ENCODE measurements around the gene LRRN4CL.
"Not testable (repeated sequence)": the region's sequence is repeated elsewhere in the genome, so short reads cannot be mapped to it uniquely, and the experiment has no call there.

The LRRN4CL gene

DNA sequence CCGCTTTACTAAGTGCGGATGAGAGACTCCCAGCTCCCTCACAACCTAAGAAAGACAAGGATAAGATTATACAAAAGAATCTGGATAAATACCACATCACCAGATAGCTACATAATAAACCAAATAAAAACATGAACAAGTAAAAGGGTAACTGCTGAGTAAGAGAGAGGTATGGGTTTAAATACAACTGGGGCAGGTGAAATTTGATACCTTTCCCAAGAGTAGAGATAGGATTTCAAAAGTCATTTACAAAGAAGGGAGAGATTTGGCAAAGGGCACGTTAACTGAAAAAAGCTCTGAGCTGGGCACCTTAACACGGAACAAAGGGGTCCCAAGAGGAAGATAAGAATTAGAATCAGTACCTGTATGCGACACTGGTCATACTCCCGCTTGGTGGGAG is 12.2 kb downstream of the LRRN4CL start:
- in situ Hi-C loops (cut with MboI; ENCODE audit: low sequenced_read_pairs), result no loop called here

GRCh38 chr11:62676698-62677097 is 12.6 kb downstream of the LRRN4CL start:
- in situ Hi-C loops (cut with MboI; ENCODE audit: low sequenced_read_pairs), result no loop called here

GRCh38 chr11:62675415-62675814 is 13.9 kb downstream of the LRRN4CL start:
- in situ Hi-C loops (cut with MboI; ENCODE audit: low sequenced_read_pairs), result not testable (repeated sequence)

DNA sequence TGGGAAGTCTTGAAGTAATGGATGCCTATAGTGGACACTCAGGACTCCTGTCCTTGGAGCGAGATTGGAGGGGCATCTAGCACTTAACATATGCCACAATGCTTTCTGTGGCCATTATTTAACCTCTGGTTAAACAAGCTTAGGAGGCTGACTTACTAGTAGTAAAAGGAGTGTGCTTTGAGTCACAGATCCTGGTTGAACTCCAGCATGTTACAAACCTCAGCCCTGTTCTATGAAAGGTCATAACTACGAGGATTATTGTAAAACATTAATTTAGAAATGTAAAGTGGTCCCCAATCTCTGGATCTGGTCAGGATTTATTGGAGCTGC is 16.2 kb downstream of the LRRN4CL start:
- in situ Hi-C loops (cut with MboI; ENCODE audit: low sequenced_read_pairs), result no loop called here

- in situ Hi-C loops (cut with MboI; ENCODE audit: low sequenced_read_pairs), result no loop called here
These were observed 17.5 kb downstream of the LRRN4CL start, which contains the start of the genes LBHD1 and UQCC3 for GRCh38 chr11:62671608-62672389. Gene LBHD1 (minus strand): TSS chr11:62672267. CDS start chr11:62670031, 2,236 bp downstream. Gene UQCC3 (plus strand): TSS chr11:62671673. CDS start chr11:62671746, 73 bp downstream.

GRCh38 chr11:62671236-62671607 is 18.1 kb downstream of the LRRN4CL start:
- in situ Hi-C loops (cut with MboI; ENCODE audit: low sequenced_read_pairs), result no loop called here

GRCh38 chr11:62669420-62670161 is 19.7 kb downstream of the LRRN4CL start:
- in situ Hi-C loops (cut with MboI; ENCODE audit: low sequenced_read_pairs), result no loop called here

DNA sequence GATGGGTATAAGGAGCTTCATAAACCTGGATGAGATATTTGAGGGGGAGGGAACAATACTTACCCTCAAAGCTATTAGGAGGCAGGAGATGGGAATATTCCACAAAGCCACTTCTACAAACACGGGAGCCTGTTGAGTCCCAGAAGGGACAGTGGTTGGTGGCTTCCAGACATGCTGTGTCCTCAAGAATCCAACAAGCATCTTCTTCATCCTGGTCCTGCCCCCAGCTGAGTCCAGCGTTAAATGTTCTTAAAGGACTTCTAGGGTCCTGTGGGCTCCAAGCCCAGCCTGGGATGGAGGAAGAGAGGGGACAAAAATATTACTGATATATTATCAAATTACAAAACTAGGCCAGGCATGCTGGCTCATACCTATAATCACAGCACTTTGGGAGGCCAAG is 21.9 kb downstream of the LRRN4CL start:
- in situ Hi-C loops (cut with MboI; ENCODE audit: low sequenced_read_pairs), result no loop called here

GRCh38 chr11:62666259-62666926 is 22.9 kb downstream of the LRRN4CL start:
- in situ Hi-C loops (cut with MboI; ENCODE audit: low sequenced_read_pairs), result no loop called here

- in situ Hi-C loops (cut with MboI; ENCODE audit: low sequenced_read_pairs), result no loop called here
These were observed 23.6 kb downstream of the LRRN4CL start for GRCh38 chr11:62665599-62666258.

GRCh38 chr11:62665075-62665598 is 24.2 kb downstream of the LRRN4CL start, which contains the start of the genes C11orf98 and CSKMT:
Gene C11orf98 (minus strand): TSS chr11:62665210. CDS start chr11:62665169, 41 bp downstream.
Gene CSKMT (plus strand): TSS chr11:62665312. CDS start chr11:62665880, 568 bp downstream.
- in situ Hi-C loops (cut with MboI; ENCODE audit: low sequenced_read_pairs), result no loop called here

GRCh38 chr11:62664405-62665074 is 24.8 kb downstream of the LRRN4CL start:
- in situ Hi-C loops (cut with MboI; ENCODE audit: low sequenced_read_pairs), result no loop called here

- in situ Hi-C loops (cut with MboI; ENCODE audit: low sequenced_read_pairs), result no loop called here
These were observed 32.4 kb downstream of the LRRN4CL start for GRCh38 chr11:62656796-62657429.

DNA sequence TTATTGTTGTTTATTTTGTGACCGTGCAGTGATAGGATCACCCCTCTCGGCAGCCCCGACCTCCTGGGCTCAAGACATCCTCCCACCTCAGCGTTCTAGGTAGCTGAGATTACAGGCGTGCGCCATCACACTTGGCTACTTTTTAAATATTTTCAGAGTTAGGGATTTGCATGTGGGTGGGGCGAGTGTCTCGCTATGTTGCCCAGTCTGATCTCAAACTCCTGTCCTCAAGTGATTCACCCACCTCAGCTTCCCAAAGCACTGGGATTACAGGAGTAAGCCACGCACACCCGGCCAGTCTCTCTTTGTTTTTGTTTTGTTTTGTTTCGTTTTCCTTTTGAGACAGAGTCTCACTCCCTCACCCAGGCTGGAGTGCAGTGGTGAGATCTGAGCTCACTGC is 35.0 kb downstream of the LRRN4CL start:
- in situ Hi-C loops (cut with MboI; ENCODE audit: low sequenced_read_pairs), result no loop called here

GRCh38 chr11:62652161-62653006 is 36.9 kb downstream of the LRRN4CL start:
- in situ Hi-C loops (cut with MboI; ENCODE audit: low sequenced_read_pairs), result no loop called here

- in situ Hi-C loops (cut with MboI; ENCODE audit: low sequenced_read_pairs), result not testable (repeated sequence)
These were observed 39.0 kb downstream of the LRRN4CL start for GRCh38 chr11:62650283-62650682.

DNA sequence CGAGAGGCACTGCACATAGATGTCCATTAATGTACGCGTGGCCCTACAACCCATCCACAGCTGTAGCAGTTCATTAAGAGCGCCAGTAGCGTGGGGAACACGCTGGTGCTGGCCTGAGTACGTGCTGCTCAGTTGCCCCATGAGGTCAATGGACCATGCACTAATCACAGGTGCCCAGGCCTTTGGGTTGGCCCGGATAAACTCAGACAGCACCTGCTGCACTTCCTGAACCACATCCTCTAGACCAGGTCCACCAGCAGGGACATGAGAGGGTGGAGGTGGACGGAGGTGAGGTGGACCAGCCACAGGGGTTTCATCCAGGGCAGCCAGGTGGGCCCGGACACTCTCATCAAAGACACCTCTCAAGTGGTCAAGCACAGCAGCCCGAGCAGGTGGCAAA is 39.8 kb downstream of the LRRN4CL start:
- in situ Hi-C loops (cut with MboI; ENCODE audit: low sequenced_read_pairs), result no loop called here

- in situ Hi-C loops (cut with MboI; ENCODE audit: low sequenced_read_pairs), result no loop called here
These were observed 40.4 kb downstream of the LRRN4CL start for GRCh38 chr11:62648967-62649364.

All from HL-60/S4 (cell line).